GM19238 (cell line): Measurements from ENCODE around the gene MYH7B.

Experiments
- DNase-seq: peaks from one replicate; pipeline ENCODE4 v3.0.0; 2011; ENCODE audit warnings: low spot score; ENCODE audit not compliant: insufficient read length

MYH7B gene

GRCh38 chr20:34974246-34974645 is 18.6 kb downstream of the MYH7B start:
- DNase-seq = no peak

GRCh38 chr20:34976286-34976685 is 20.6 kb downstream of the MYH7B start:
- no peak for DNase-seq

GRCh38 chr20:34977365-34978091 is 21.9 kb downstream of the MYH7B start:
- DNase-seq = no peak

- DNase-seq = no peak
Measured at GRCh38 chr20:34978092-34978744, 22.6 kb downstream of the MYH7B start.

- no peak for DNase-seq
Measured at GRCh38 chr20:34979366-34980153, 23.9 kb downstream of the MYH7B start.

GRCh38 chr20:34980543-34981233 is 25.0 kb downstream of the MYH7B start:
- no peak for DNase-seq

- no peak for DNase-seq
Measured at GRCh38 chr20:34982270-34983088, 26.8 kb downstream of the MYH7B start.

GRCh38 chr20:34983089-34983820 is 27.6 kb downstream of the MYH7B start:
- DNase-seq = no peak

- no peak for DNase-seq
Measured at GRCh38 chr20:34983995-34984735, 28.5 kb downstream of the MYH7B start.

GRCh38 chr20:34984756-34985261 is 29.1 kb downstream of the MYH7B start:
- no peak for DNase-seq

GRCh38 chr20:34985461-34986310 is 30.0 kb downstream of the MYH7B start:
- DNase-seq = no peak

GRCh38 chr20:34986311-34987287 is 30.9 kb downstream of the MYH7B start:
- DNase-seq = no peak

GRCh38 chr20:34987288-34988190 is 31.9 kb downstream of the MYH7B start:
- DNase-seq = no peak

GRCh38 chr20:34988191-34988540 is 32.5 kb downstream of the MYH7B start:
- DNase-seq = no peak

- no peak for DNase-seq
Measured at GRCh38 chr20:34989118-34989517, 33.5 kb downstream of the MYH7B start.

GRCh38 chr20:34989670-34990069 is 34.0 kb downstream of the MYH7B start:
- DNase-seq = no peak
